ENCODE results near the gene SPHKAP.

DNA sequence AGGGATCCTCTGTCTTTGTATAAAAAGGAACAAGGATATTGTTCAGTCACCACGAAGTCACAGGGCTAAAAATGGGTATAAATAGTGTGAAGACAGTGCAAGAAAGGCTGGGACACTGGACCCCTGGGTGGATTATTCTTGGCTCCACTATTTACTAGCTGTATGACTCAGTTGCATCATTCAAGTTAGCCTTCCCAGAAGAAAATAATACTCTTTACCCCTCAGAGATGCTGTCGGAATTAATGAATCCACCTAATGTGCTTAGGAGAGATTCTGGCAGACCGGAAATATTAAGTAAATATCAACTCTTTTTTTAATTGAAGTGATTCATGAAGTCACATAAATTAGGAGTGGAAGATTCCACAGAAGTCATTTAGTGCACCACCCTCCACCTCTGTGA lies 98.9 kb downstream of the SPHKAP start:
- TF ChIP-seq EZH2 (IDR thresholded peaks at IDR 0.05) (no peak), POLR2AphosphoS5 (IDR thresholded peaks at IDR 0.05; ENCODE audit: borderline replicate concordance, low read depth, low read length) (no peak)

Data from SK-N-MC (cell line).